Activated naive CD4-positive, alpha-beta T cell treated with anti-CD3 and anti-CD28 coated beads, Interleukin-2, amount 50 U/mL, for 72 hours (primary cell): Measurements from ENCODE around the gene CAB39L. TPM values are rescaled to one million over a fixed set of nuclear protein-coding genes. Genes with fewer than 3 reads are reported as not detected.
"Not testable (repeated sequence)": the region's sequence is repeated elsewhere in the genome, so short reads cannot be mapped to it uniquely, and the experiment has no call there.

ENCODE experiments used
- ATAC-seq, 2 donors: fragments of 150-1000 bp; cut with Tn5 transposase; 2 replicates each; pipeline ENCODE4 v1.10.0; 2021; ENCODE audit warnings: mild to moderate bottlenecking in 2 of 2, moderate library complexity in 2 of 2
- DNase-seq, 2 donors: peaks; one replicate each; pipeline ENCODE4 v3.0.0; 2021 to 2022; ENCODE audit warnings: low spot score in 2 of 2
- H3K27ac Mint-ChIP-seq, 2 donors: one replicate each; pipeline ENCODE4 v1.8.0; 2022; ENCODE audit warnings: mild to moderate bottlenecking in 2 of 2, mixed read lengths in 2 of 2
- H3K36me3 Mint-ChIP-seq, 2 donors: one replicate each; pipeline ENCODE4 v1.8.0; 2022; ENCODE audit warnings: mixed read lengths in 2 of 2
- H3K9me3 Mint-ChIP-seq, 2 donors: one replicate each; pipeline ENCODE4 v1.8.0; 2022; ENCODE audit warnings: mixed read lengths in 2 of 2
- total RNA-seq, 2 donors: library from RNA; stranded (reverse); gene quantifications; one replicate each; pipeline ENCODE4 v1.2.3, GENCODE V29; 2022

Gene CAB39L
- total RNA-seq, 2 donors from 2014 or later = 5.2 to 14.5 TPM

GRCh38 chr13:49343731-49344130, 100.1 kb downstream of the CAB39L start:
- no peak for ATAC-seq
- no peaks in the 10 kb centered on the region for H3K9me3 Mint-ChIP-seq
- no peak for DNase-seq
- H3K36me3 Mint-ChIP-seq = no peaks in the 10 kb centered on the region
- no peak overlapping the region for H3K27ac Mint-ChIP-seq

DNA sequence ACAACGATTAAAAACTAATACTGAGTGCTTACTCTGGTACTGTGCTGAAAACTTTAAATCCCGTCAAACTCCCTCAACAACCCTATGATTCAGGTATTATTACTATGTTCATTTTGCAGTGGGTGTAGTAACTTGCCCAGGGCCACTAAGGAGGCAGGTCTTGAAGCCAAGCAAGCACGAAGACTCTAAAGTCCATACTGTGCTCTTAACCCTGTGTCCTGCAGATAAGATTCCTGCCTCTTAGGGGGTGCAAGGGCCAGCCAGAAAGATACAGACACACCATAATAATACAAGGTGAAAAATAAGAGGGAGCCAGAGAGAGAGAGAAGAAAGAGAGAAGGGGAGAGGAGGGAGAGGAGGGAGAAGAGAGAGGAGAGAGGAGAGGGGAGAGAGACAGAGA, 100.6 kb downstream of the CAB39L start:
- no peak for DNase-seq
- no peak for ATAC-seq
- no peaks in the 10 kb centered on the region for H3K36me3 Mint-ChIP-seq

GRCh38 chr13:49342454-49342853, 101.4 kb downstream of the CAB39L start:
- no peaks in the 10 kb centered on the region for H3K9me3 Mint-ChIP-seq
- no peak for DNase-seq
- H3K27ac Mint-ChIP-seq = no peak overlapping the region
- H3K36me3 Mint-ChIP-seq = peaks cover 0 to 5% of the 10 kb centered on the region in 2 donors
- ATAC-seq = no peak

More for the DNA sequence above, 100.6 kb downstream of the CAB39L start:
- Mint-ChIP-seq H3K27ac (no peak overlapping the region), H3K9me3 (no peaks in the 10 kb centered on the region)

GRCh38 chr13:49341941-49342340, 101.9 kb downstream of the CAB39L start:
- Mint-ChIP-seq H3K36me3 (peaks cover 0 to 5% of the 10 kb centered on the region in 2 donors), H3K9me3 (no peaks in the 10 kb centered on the region), H3K27ac (no peak overlapping the region)
- DNase-seq (no peak), ATAC-seq (no peak)

- Mint-ChIP-seq H3K27ac (no peak overlapping the region), H3K36me3 (peaks cover 0 to 5% of the 10 kb centered on the region in 2 donors), H3K9me3 (no peaks in the 10 kb centered on the region)
- ATAC-seq (no peak), DNase-seq (no peak)
These were observed 102.3 kb downstream of the CAB39L start for GRCh38 chr13:49341517-49341916.

DNA sequence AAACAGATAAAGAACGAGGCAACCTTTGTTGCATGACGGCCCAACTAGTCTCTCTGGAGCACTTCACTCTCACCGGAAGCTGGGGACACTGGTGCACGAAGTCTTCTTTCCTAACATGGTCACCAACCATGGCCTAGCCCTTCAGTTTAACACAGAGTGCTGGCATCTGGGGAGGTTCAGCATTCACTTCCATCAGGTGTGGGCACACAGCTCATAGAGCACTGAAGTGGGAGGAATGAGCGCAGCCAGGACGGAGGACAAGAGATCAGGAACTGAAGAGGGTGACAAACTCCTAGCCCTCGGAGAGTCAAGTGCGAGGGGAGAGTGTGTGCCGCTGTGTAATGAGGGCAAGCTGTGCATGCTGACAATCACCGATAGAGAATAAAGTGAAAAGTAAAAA, 103.7 kb downstream of the CAB39L start:
- DNase-seq = no peak
- H3K9me3 Mint-ChIP-seq = no peaks in the 10 kb centered on the region
- ATAC-seq = no peak
- H3K27ac Mint-ChIP-seq = no peak overlapping the region
- peaks cover 0 to 5% of the 10 kb centered on the region in 2 donors for H3K36me3 Mint-ChIP-seq

GRCh38 chr13:49336655-49337054, 107.2 kb downstream of the CAB39L start:
- DNase-seq (no peak), ATAC-seq (no peak)
- peak overlapping the region in 1 of 2 donors; percentile 36 for H3K27ac Mint-ChIP-seq
- H3K36me3 Mint-ChIP-seq = peaks cover 0 to 5% of the 10 kb centered on the region in 2 donors
- H3K9me3 Mint-ChIP-seq = no peaks in the 10 kb centered on the region

GRCh38 chr13:49330546-49330864, 113.4 kb downstream of the CAB39L start:
- ATAC-seq = no peak
- H3K9me3 Mint-ChIP-seq = no peaks in the 10 kb centered on the region
- no peaks in the 10 kb centered on the region for H3K36me3 Mint-ChIP-seq
- H3K27ac Mint-ChIP-seq = no peak overlapping the region
- no peak for DNase-seq

DNA sequence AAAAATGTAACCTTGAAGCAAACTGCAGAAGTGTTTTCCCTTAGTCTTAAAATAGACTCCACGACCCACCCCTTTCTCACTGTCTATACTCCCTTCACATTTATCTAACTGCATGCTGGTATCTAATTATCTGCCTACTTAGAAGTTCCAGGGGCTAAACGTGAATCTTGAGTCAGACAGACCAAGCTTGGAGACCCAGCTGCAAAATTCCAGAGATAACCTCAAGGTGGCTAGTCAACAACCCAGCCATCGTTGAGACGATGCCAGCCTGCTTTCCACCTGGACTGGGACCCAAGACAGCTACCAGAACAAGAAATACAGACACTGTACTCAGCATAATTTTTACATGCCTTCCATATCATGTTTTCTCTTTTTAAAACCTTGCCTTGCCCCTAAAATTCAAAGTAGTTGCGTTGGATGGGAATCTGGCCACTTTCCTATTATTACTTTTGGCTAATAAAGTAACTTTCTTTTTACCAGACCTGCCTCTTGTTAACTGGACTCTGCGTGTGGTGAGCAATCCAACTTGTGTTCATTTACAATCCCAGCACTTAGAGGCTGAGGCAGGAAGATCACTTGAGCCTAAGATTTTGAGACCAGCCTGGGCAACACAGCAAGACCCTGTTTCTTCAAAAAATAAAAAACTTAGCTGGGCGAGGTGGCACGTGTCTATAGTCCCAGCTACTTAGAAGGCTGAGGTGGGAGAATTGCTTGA, 113.9 kb downstream of the CAB39L start:
- Mint-ChIP-seq H3K27ac (no peak overlapping the region), H3K36me3 (no peaks in the 10 kb centered on the region), H3K9me3 (no peaks in the 10 kb centered on the region)
- DNase-seq = no peak
- no peak for ATAC-seq

DNA sequence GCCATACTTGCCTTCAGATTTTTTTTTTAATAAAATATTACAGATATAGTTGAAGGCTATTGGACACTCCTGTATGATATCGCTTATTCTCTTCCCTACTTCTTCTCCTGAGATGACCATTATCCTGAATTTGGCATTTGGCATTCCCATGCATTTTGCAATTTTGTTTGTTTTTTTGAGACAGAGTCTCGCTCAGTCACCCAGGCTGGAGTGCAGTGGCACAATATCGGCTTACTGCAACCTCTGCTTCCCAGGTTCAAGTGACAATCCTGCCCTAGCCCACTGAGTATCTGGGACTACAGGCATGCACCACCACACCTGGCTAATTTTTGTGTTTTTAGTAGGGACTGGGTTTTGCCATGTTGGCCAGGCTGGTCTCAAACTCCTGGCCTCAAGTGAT, 116.7 kb downstream of the CAB39L start:
- H3K9me3 Mint-ChIP-seq, H3K36me3 Mint-ChIP-seq, DNase-seq, ATAC-seq, H3K27ac Mint-ChIP-seq: not testable (repeated sequence)

DNA sequence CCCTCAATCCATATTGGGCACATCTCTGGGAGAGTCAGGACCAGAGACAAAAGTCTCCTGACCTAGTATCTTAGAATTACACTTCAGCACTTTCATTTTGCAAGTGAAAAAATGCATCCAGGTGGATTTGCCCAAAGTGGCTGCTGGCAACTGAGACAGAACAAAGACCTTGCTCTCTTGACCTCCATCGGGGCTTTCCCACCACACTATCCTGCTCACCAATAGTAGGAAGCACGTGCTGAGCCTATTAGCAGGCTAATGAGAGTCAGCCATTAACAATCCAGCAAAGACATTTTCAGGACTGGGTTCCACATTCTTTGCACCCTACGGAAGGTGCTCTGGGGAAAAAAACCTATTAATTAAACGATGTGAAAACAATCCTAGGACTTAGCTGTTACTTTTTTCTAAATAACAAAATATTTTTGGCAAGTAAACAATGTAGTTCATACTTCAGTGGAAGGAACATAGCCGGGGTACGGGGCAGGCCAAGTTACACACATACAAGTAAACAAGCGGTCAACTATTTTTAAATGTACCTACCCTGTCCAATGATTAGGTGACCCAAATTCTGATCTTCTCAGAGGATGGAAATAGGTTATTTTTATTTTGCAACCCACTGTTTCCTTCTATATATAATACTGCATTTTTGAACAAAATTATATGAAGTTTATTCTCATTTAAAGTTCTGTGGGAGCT, 117.5 kb downstream of the CAB39L start:
- no peaks in the 10 kb centered on the region for H3K9me3 Mint-ChIP-seq
- no peak for DNase-seq
- ATAC-seq = no peak
- H3K27ac Mint-ChIP-seq = no peak overlapping the region
- H3K36me3 Mint-ChIP-seq = no peaks in the 10 kb centered on the region

- no peak for DNase-seq
- no peak overlapping the region for H3K27ac Mint-ChIP-seq
- no peaks in the 10 kb centered on the region for H3K36me3 Mint-ChIP-seq
- no peaks in the 10 kb centered on the region for H3K9me3 Mint-ChIP-seq
- no peak for ATAC-seq
These were observed 120.5 kb downstream of the CAB39L start for GRCh38 chr13:49323344-49323743.

GRCh38 chr13:49322702-49323101, 121.2 kb downstream of the CAB39L start:
- no peaks in the 10 kb centered on the region for H3K9me3 Mint-ChIP-seq
- DNase-seq = no peak
- no peak for ATAC-seq
- H3K27ac Mint-ChIP-seq = no peak overlapping the region
- no peaks in the 10 kb centered on the region for H3K36me3 Mint-ChIP-seq

DNA sequence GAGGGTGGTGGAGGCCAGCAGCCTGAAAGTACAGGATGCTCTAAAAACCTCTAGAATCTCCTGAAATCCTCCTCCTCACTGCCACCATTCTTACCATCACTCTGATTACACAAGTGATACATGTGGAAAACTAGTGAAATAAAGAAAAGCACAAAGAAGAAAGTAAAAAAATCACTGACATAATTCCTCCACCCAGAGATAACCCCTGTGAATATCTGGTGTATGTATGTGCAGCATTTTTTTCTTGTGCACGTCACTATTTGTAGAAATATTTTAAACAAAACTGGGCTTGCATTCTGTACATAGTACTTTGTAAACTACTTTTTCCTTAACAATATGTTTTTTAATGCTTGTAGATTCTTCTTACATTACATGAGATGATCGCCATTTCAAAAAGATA, 122.9 kb downstream of the CAB39L start:
- Mint-ChIP-seq H3K27ac (no peak overlapping the region), H3K9me3 (no peaks in the 10 kb centered on the region), H3K36me3 (no peaks in the 10 kb centered on the region)
- ATAC-seq = no peak
- DNase-seq = no peak

DNA sequence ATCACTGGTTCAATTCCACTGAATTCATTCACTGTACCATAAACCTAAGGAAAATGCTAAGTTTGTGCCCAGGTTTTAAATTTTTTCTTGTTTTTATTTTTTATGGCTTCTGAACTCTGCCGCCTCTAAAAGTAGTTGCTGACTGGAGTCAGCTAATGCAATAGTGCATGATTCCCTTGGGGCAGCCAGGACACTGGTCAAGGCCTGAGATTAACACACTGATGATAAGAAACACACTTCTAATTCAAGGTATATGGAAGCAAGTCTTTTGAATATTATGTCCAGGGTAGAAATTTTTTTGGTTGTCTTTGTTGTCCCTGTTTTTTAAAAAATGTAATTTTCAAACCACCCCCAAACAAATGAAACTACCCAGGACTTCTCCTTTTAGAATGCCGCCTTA, 123.9 kb downstream of the CAB39L start:
- ATAC-seq (no peak), DNase-seq (no peak)
- H3K36me3 Mint-ChIP-seq = no peaks in the 10 kb centered on the region
- no peaks in the 10 kb centered on the region for H3K9me3 Mint-ChIP-seq
- H3K27ac Mint-ChIP-seq = no peak overlapping the region

GRCh38 chr13:49319551-49319950, 124.3 kb downstream of the CAB39L start:
- DNase-seq = no peak
- ATAC-seq = no peak
- no peaks in the 10 kb centered on the region for H3K9me3 Mint-ChIP-seq
- H3K36me3 Mint-ChIP-seq = no peaks in the 10 kb centered on the region
- H3K27ac Mint-ChIP-seq = no peak overlapping the region

DNA sequence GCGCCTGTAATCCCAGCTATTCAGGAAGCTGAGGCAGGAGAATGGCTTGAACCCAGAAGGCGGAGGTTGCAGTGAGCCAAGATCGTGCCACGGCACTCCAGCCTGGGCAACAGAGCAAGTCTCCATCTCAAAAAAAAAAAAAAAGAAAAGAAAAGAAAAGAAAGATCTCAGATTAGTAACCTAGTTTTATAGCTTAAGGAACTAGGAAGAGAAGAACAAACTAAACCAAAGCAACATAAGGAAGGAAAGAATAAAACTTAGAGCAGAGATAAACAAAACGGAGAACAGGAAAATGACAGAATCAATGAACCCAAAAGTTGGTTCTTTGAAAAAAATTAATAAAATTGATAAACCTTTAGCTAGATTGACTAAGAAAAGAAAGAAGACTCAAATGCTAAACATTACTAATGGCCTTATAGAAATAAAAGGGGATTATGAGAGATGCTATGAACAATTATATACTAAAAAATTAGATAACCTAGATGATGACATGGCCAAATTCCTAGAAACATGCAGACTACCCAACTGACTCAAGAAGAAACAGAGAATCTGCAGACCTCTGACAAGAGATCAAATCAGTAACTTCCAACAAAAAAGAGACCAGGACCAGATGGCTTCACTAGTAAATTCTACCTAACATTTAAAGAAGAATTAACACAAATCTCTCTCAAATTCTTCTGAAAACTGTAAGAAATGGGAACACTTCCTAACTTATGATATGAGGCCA, 127.9 kb downstream of the CAB39L start:
- H3K36me3 Mint-ChIP-seq = no peaks in the 10 kb centered on the region
- ATAC-seq (no peak), DNase-seq (no peak)
- H3K9me3 Mint-ChIP-seq = no peaks in the 10 kb centered on the region
- no peak overlapping the region for H3K27ac Mint-ChIP-seq
